ENCODE results near the gene PARVA.

The PARVA gene

DNA sequence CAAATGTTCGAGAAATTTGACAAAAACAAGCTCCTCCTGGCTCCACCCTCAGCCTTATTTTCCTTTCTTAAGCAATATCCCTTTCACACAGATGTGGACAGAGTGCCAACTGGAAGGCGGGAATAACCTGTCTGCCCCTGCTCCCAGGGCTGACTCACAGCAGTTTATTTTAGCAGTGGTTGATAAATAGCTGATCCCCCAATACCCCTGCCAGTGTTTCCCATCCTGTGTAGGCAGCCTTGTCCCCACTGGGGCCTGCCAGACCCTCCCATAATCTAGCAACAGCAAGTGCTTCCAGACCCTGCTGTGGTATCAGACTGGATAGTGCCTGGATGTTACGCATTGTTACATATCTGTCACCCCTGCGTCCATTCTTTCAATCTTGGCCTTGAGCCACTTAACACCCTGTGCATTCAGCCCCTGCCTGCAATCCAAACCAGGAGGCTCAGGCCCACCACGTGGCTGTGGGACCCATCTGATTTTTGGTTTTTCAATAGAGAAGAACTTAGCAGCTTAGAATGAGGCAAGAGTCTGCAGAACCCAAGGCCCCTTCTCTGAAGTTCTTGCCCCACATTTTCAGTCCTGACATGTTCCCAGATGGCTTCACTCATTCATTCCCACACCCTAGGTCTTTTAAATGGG lies 53.7 kb downstream of the PARVA start:
- DNase-seq (ENCODE audit: low read depth) = peak; percentile 89

DNA sequence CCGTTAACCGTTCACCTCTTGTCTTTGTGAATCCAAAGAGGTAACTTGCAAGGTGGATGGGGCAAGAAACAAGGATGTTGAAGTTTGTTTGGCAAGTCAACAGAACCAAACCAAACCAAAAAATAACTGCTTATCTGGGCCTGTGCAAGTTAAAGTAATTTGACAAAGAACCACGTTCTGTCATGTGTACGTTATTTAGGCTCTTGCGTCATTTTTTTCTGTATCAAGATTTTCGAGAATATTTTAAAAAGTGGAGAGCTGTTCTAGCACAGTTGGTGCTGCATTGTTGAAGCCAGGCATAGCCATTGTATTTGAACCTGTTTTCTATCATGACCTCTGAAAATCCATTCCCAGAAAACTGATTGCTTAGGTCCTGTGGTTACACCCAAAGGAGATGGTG lies 55.1 kb downstream of the PARVA start:
- H3K4me3 ChIP-seq (ENCODE audit: low read length) = no peak overlapping the region
- DNase-seq (ENCODE audit: low read depth) = no peak
- TF ChIP-seq CTCF (IDR thresholded peaks at IDR 0.05; ENCODE audit: insufficient read depth, low read depth, low read length, missing control alignments) = no peak

More for the DNA sequence above, 53.7 kb downstream of the PARVA start:
- peak overlapping the region; percentile 10 for H3K4me3 ChIP-seq (ENCODE audit: low read length)
- TF ChIP-seq CTCF (IDR thresholded peaks at IDR 0.05; ENCODE audit: insufficient read depth, low read depth, low read length, missing control alignments) = no peak

GRCh38 chr11:12433121-12433520 lies 55.8 kb downstream of the PARVA start:
- no peak overlapping the region for H3K4me3 ChIP-seq (ENCODE audit: low read length)
- no peak for TF ChIP-seq CTCF (IDR thresholded peaks at IDR 0.05; ENCODE audit: insufficient read depth, low read depth, low read length, missing control alignments)
- no peak for DNase-seq (ENCODE audit: low read depth)

DNA sequence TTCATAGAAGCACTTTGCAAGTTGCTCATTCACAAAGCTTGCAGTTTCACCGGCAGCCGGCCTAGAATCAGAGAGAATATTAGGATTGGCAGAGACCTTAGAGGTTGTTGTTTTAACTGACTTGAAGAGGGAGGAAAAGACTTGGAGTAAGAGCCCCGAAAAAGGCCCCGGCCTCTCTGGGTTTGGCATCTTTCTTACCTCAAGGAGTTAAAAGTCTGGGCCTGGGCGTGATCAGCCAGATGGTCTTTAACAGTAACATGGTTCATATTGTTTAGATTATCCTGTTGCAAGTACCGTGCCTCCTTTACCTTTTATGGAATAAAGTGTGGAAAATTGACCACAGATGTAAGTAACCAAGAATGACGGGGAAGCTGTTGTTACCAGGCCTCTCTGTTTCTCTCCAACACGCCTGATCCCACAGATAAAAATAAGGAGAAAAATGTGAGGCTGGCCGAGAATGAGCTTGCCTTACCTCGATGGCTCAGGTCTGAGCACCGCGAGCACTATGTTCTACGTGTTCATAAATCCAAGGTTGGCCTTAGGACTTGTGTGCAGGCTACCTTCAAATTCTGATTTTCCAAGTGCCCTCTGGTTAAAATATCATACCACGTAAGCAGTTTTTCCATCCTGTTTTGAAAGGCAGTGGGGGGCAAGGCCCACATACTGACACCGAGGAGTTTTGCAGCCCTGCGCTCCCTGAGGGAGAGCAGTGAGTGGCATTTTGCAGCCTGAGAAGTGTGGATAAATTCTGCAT lies 56.4 kb downstream of the PARVA start:
- no peak for DNase-seq (ENCODE audit: low read depth)
- no peak for TF ChIP-seq CTCF (IDR thresholded peaks at IDR 0.05; ENCODE audit: insufficient read depth, low read depth, low read length, missing control alignments)
- H3K4me3 ChIP-seq (ENCODE audit: low read length) = no peak overlapping the region

- no peak for TF ChIP-seq CTCF (IDR thresholded peaks at IDR 0.05; ENCODE audit: insufficient read depth, low read depth, low read length, missing control alignments)
- no peak overlapping the region for H3K4me3 ChIP-seq (ENCODE audit: low read length)
- DNase-seq (ENCODE audit: low read depth) = no peak
Observed at GRCh38 chr11:12434325-12434654, 56.9 kb downstream of the PARVA start.

DNA sequence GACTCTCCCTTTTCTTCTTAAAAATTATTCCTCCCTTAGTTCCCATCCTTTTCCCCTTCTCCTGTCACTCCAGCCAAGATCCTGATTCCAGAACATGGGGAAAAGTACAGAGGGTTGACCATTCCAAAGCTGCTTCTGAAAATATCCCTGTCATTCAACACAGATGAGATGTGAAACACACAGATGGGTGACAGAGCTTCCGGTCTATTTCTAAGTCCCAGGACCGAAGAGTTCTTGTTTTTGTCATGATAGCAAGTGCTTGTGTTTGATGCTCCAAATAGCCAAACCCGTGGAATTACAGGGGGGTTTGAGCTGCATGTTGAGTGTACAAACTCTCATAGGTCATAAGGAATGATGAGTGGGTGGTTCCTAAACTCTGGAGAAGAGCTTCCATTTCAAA lies 57.9 kb downstream of the PARVA start:
- DNase-seq (ENCODE audit: low read depth) = no peak
- no peak overlapping the region for H3K4me3 ChIP-seq (ENCODE audit: low read length)
- no peak for TF ChIP-seq CTCF (IDR thresholded peaks at IDR 0.05; ENCODE audit: insufficient read depth, low read depth, low read length, missing control alignments)

- no peak for TF ChIP-seq CTCF (IDR thresholded peaks at IDR 0.05; ENCODE audit: insufficient read depth, low read depth, low read length, missing control alignments)
- no peak overlapping the region for H3K4me3 ChIP-seq (ENCODE audit: low read length)
- DNase-seq (ENCODE audit: low read depth) = no peak
Observed at GRCh38 chr11:12436266-12436665, 58.9 kb downstream of the PARVA start.
